HepG2 (cell line): ENCODE data around the gene LPIN3. TPM values are rescaled to one million over a fixed set of nuclear protein-coding genes. Genes with fewer than 3 reads are reported as not detected.
A peak's percentile ranks its signal among the peaks of the same experiment; 100 is the strongest.

Source experiments
- ESRRA ChIP-seq: sonication (generic); formaldehyde crosslinking; IDR thresholded peaks from 2 replicates; pipeline ENCODE4 v1.5.1; 2020; ENCODE audit warnings: mild to moderate bottlenecking, low read depth, missing genetic modification reagents
- GATA4 ChIP-seq: sonication (generic); IDR thresholded peaks from 2 replicates; pipeline ENCODE4 v1.6.1; 2016; ENCODE audit warnings: antibody characterized with exemption, low read depth, borderline replicate concordance
- GTF3A ChIP-seq: sonication (generic); formaldehyde crosslinking; conservative IDR thresholded peaks from 2 replicates; pipeline ENCODE4 v1.4.0; 2020; ENCODE audit warnings: mild to moderate bottlenecking, missing genetic modification reagents
- GZF1 ChIP-seq: sonication (generic); formaldehyde crosslinking; IDR thresholded peaks from 2 replicates; pipeline ENCODE4 v1.5.1; 2020; ENCODE audit warnings: mild to moderate bottlenecking, missing genetic modification reagents
- KMT2A ChIP-seq: sonication (generic); formaldehyde crosslinking; IDR thresholded peaks from 2 replicates; pipeline ENCODE4 v1.4.0; 2020; ENCODE audit warnings: missing genetic modification reagents
- MTA3 ChIP-seq: sonication (generic); formaldehyde crosslinking; IDR thresholded peaks from 2 replicates; pipeline ENCODE4 v1.4.0; 2020; ENCODE audit warnings: missing genetic modification reagents
- MTF2 ChIP-seq: sonication (generic); formaldehyde crosslinking; IDR thresholded peaks from 2 replicates; pipeline ENCODE4 v1.5.0; 2020; ENCODE audit warnings: missing genetic modification reagents, borderline replicate concordance
- NFE2L2 ChIP-seq: fragments of 150-350 bp; IDR thresholded peaks from 2 replicates; pipeline ENCODE4 v1.6.1; 2014; ENCODE audit warnings: low read length
- NFIB ChIP-seq: sonication (generic); formaldehyde crosslinking; IDR thresholded peaks from 2 replicates; pipeline ENCODE4 v1.9.0; 2021; ENCODE audit warnings: missing genetic modification reagents, mild to moderate bottlenecking, borderline replicate concordance
- NR1H2 ChIP-seq: sonication (generic); formaldehyde crosslinking; IDR thresholded peaks from 2 replicates; pipeline ENCODE4 v1.8.1; 2022; ENCODE audit warnings: low read depth, missing genetic modification reagents, borderline replicate concordance
- SP1 ChIP-seq, 2 experiments: fragments of 450-650 bp in 1 of 2; sonication (generic) in 1 of 2; formaldehyde crosslinking in 1 of 2; IDR thresholded peaks; 2 replicates each; pipeline versions ENCODE4 v1.4.0 to v1.6.1; 2016 to 2020; ENCODE audit warnings: missing genetic modification reagents in 1 of 2
- TCF12 ChIP-seq, 2 experiments: fragments of 450-650 bp in 1 of 2; sonication (generic) in 1 of 2; formaldehyde crosslinking in 1 of 2; IDR thresholded peaks; 2 replicates each; pipeline versions ENCODE4 v1.6.1 to v1.8.0; 2017 to 2022; ENCODE audit warnings: antibody characterized with exemption in 1 of 2, mild to moderate bottlenecking in 1 of 2, missing genetic modification reagents in 1 of 2, moderate library complexity in 1 of 2
- YEATS2 ChIP-seq: sonication (generic); formaldehyde crosslinking; IDR thresholded peaks from 2 replicates; pipeline ENCODE4 v1.4.0; 2020; ENCODE audit warnings: missing genetic modification reagents, borderline replicate concordance
- ZBTB21 ChIP-seq: sonication (generic); formaldehyde crosslinking; IDR thresholded peaks from 2 replicates; pipeline ENCODE4 v1.4.0; 2020; ENCODE audit warnings: missing genetic modification reagents
- ZNF17 ChIP-seq: sonication (generic); formaldehyde crosslinking; IDR thresholded peaks from 2 replicates; pipeline ENCODE4 v1.5.0; 2020; ENCODE audit warnings: mild to moderate bottlenecking, missing genetic modification reagents
- ZNF530 ChIP-seq: sonication (generic); formaldehyde crosslinking; IDR thresholded peaks from 2 replicates; pipeline ENCODE4 v1.5.0; 2020; ENCODE audit warnings: low read depth, mild to moderate bottlenecking, missing genetic modification reagents
- ZNF550 ChIP-seq: sonication (generic); formaldehyde crosslinking; IDR thresholded peaks from 2 replicates; pipeline ENCODE4 v1.4.0; 2020; ENCODE audit warnings: mild to moderate bottlenecking, missing genetic modification reagents, borderline replicate concordance
- ZNF660 ChIP-seq: sonication (generic); formaldehyde crosslinking; IDR thresholded peaks from 2 replicates; pipeline ENCODE4 v1.5.1; 2020; ENCODE audit warnings: mild to moderate bottlenecking, low read depth, missing genetic modification reagents, borderline replicate concordance
- ZNF724P ChIP-seq: sonication (generic); formaldehyde crosslinking; IDR thresholded peaks from 2 replicates; pipeline ENCODE4 v1.8.0; 2022; ENCODE audit warnings: missing genetic modification reagents, borderline replicate concordance
- ZNF772 ChIP-seq: sonication (generic); formaldehyde crosslinking; IDR thresholded peaks from 2 replicates; pipeline ENCODE4 v1.5.0; 2020; ENCODE audit warnings: mild to moderate bottlenecking, missing genetic modification reagents
- polyA plus RNA-seq, 8 experiments: library from polyadenylated mRNA; depleted of rRNA in 3 of 8; stranded (reverse) in 7 of 8; unstranded in 1 of 8; fragments of >200 nt; fragmentation: Illumina TruSeq in 4 of 8; extraction: Trizol in 4 of 8; gene quantifications; 2 replicates each; pipeline versions ENCODE4 v1.2.1 to v1.2.3, GENCODE V29; 2011 to 2016; ENCODE audit warnings: low read depth in 4 of 8, missing spikeins in 1 of 8, mixed read lengths in 1 of 8; ENCODE audit not compliant: insufficient read depth in 1 of 8
- total RNA-seq, 5 experiments: library from RNA; depleted of rRNA; stranded (reverse); fragments of >200 nt; fragmentation: Illumina TruSeq; extraction: Trizol; gene quantifications; 2 replicates each; pipeline ENCODE4 v1.2.3, GENCODE V29; 2016; ENCODE audit warnings: low read depth in 1 of 5
- TF ChIP-seq, protein P1 (sequence below), 2 experiments: sonication (generic) in 1 of 2; formaldehyde crosslinking in 1 of 2; IDR thresholded peaks; 2 replicates each; pipeline versions ENCODE4 v1.4.0 to v1.6.1; 2018 to 2020; ENCODE audit warnings: missing genetic modification reagents in 2 of 2, borderline replicate concordance in 1 of 2, low read depth in 1 of 2, mild to moderate bottlenecking in 1 of 2, missing biosample characterization in 1 of 2
- TF ChIP-seq, protein P2 (sequence below): sonication (generic); formaldehyde crosslinking; IDR thresholded peaks from 2 replicates; pipeline ENCODE4 v1.5.0; 2020; ENCODE audit warnings: missing genetic modification reagents
- TF ChIP-seq, protein P3 (sequence below): sonication (generic); formaldehyde crosslinking; IDR thresholded peaks from 2 replicates; pipeline ENCODE4 v1.4.0; 2020; ENCODE audit warnings: missing genetic modification reagents, mild to moderate bottlenecking, borderline replicate concordance

Gene LPIN3
- total and polyA plus RNA-seq, 2 of the 13 experiments (the other 11 are each of a cell fraction or from before 2014, with no cell fraction given): 14.2 to 28.6 TPM

DNA sequence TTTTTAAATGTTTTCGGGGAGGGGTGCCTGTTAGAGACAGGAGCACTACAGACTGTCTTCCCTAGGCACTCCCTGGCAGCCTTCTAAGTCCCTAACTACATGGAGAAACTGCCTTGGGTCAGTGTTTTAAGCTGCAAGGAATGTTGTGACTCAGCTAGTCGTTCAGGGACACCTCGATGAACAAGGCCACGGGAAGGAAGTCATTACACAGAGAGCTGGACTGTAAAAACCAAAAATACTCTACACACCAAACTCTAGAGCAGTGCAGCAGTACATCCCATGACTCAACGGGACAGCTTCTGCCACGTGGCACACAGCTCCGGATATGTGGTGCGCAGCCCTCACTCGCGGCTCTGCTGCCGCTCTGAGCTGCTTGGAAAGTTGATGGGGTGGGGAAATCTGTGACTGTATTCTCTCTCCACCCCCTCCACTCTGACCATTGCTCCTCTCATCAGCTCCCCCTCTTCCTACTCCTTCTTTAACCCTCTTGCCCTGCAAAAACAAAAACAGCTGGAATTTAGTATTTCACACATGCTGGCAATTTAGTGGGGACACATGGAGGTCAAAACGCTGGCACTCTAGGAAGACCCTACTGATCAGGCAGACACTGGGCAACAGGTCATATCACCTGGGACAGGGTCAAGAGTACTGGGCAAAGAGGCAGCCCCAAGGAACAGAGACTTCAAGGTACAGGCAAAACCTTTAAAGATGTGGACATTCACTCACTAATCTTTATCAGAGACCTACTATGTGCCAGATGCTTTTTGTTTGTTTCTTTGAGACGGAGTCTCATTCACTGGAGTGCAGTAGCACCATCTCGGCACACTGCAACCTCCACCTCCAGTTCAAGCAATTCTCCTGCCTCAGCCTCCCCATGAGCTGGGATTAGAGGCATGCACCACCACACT lies 10.9 kb upstream of the LPIN3 start (continued):
- no peak for TF ChIP-seq MTA3
- TF ChIP-seq ZNF660 (CRISPR knock-in tag): no peak
- TF ChIP-seq NR1H2 (CRISPR knock-in tag): no peak
- TF ChIP-seq, protein P1, sequence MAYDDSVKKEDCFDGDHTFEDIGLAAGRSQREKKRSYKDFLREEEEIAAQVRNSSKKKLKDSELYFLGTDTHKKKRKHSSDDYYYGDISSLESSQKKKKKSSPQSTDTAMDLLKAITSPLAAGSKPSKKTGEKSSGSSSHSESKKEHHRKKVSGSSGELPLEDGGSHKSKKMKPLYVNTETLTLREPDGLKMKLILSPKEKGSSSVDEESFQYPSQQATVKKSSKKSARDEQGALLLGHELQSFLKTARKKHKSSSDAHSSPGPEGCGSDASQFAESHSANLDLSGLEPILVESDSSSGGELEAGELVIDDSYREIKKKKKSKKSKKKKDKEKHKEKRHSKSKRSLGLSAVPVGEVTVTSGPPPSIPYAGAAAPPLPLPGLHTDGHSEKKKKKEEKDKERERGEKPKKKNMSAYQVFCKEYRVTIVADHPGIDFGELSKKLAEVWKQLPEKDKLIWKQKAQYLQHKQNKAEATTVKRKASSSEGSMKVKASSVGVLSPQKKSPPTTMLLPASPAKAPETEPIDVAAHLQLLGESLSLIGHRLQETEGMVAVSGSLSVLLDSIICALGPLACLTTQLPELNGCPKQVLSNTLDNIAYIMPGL (CRISPR knock-in tag; IDR thresholded peaks at IDR 0.05; ENCODE audit: borderline replicate concordance in 1 of 2, low read depth in 1 of 2): peak; percentile 23 to 78; a peak in 2 of 4 replicates
- no peak for TF ChIP-seq TCF12 (IDR thresholded peaks at IDR 0.05)
- TF ChIP-seq TCF12 (CRISPR knock-in tag; IDR thresholded peaks at IDR 0.05): no peak
- peak; percentile 60; the same call in 1 of the 2 replicates for TF ChIP-seq ZNF724P (CRISPR knock-in tag)
- TF ChIP-seq SP1 (IDR thresholded peaks at IDR 0.05): no peak
- no peak for TF ChIP-seq SP1 (CRISPR knock-in tag; IDR thresholded peaks at IDR 0.05)
- TF ChIP-seq YEATS2 (CRISPR knock-in tag): no peak
- no peak for TF ChIP-seq KMT2A
- no peak for TF ChIP-seq ZNF530
- no peak for TF ChIP-seq NFE2L2
- TF ChIP-seq ESRRA (CRISPR knock-in tag): 0 out of 2 replicates have a peak, but pooled peaks have one; percentile 63
- TF ChIP-seq NFIB (CRISPR knock-in tag): no peak
- TF ChIP-seq ZNF550 (CRISPR knock-in tag): 0 out of 2 replicates have a peak, but pooled peaks have one; percentile 40
- TF ChIP-seq, protein P2, sequence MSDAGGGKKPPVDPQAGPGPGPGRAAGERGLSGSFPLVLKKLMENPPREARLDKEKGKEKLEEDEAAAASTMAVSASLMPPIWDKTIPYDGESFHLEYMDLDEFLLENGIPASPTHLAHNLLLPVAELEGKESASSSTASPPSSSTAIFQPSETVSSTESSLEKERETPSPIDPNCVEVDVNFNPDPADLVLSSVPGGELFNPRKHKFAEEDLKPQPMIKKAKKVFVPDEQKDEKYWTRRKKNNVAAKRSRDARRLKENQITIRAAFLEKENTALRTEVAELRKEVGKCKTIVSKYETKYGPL: no peak
- no peak for TF ChIP-seq ZBTB21 (CRISPR knock-in tag)
- TF ChIP-seq GTF3A (CRISPR knock-in tag): peak; percentile 19; the same call in 1 of the 2 replicates
- TF ChIP-seq GATA4: 0 out of 2 replicates have a peak, but pooled peaks have one; percentile 21
- peak; percentile 54; the same call in 1 of the 2 replicates for TF ChIP-seq ZNF772
- no peak for TF ChIP-seq ZNF17 (CRISPR knock-in tag)
- no peak for TF ChIP-seq MTF2 (CRISPR knock-in tag)
- TF ChIP-seq GZF1 (CRISPR knock-in tag): no peak
- TF ChIP-seq, protein P3, sequence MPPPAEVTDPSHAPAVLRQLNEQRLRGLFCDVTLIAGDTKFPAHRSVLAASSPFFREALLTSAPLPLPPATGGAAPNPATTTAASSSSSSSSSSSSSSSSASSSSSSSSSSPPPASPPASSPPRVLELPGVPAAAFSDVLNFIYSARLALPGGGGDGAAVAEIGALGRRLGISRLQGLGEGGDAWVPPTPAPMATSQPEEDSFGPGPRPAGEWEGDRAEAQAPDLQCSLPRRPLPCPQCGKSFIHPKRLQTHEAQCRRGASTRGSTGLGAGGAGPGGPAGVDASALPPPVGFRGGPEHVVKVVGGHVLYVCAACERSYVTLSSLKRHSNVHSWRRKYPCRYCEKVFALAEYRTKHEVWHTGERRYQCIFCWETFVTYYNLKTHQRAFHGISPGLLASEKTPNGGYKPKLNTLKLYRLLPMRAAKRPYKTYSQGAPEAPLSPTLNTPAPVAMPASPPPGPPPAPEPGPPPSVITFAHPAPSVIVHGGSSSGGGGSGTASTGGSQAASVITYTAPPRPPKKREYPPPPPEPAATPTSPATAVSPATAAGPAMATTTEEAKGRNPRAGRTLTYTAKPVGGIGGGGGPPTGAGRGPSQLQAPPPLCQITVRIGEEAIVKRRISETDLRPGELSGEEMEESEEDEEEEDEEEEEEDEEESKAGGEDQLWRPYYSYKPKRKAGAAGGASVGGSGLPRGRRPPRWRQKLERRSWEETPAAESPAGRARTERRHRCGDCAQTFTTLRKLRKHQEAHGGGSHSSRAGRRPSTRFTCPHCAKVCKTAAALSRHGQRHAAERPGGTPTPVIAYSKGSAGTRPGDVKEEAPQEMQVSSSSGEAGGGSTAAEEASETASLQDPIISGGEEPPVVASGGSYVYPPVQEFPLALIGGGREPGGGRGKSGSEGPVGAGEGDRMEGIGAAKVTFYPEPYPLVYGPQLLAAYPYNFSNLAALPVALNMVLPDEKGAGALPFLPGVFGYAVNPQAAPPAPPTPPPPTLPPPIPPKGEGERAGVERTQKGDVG: no peak
